Upper lobe of left lung (tissue), 6 donors: ENCODE data around the gene PSMA8. TPM values are rescaled to one million over a fixed set of nuclear protein-coding genes. Genes with fewer than 3 reads are reported as not detected.
A peak's percentile ranks its signal among the peaks of the same experiment; 100 is the strongest.

ENCODE experiments used
- ATAC-seq, 2 donors: fragments of 200-7000 bp; cut with Tn5 transposase; one replicate each; pipeline ENCODE4 v1.9.1; 2022; ENCODE audit warnings: mild to moderate bottlenecking in 2 of 2, moderate library complexity in 2 of 2; ENCODE audit not compliant: low FRiP score in 2 of 2
- DNase-seq, 2 donors: peaks; one replicate each; pipeline ENCODE4 v3.0.0-alpha.2; 2019 to 2020
- H3K27ac ChIP-seq, 4 donors: fragments of 200-600 bp; sonication (generic); one replicate each; pipeline ENCODE4 v1.5.1; 2016 to 2019
- H3K27me3 ChIP-seq, 4 donors: fragments of 200-600 bp; sonication (generic); one replicate each; pipeline ENCODE4 v1.5.1; 2017 to 2019
- H3K36me3 ChIP-seq, 4 donors: fragments of 200-600 bp; sonication (generic); one replicate each; pipeline ENCODE4 v1.5.1; 2016 to 2019
- H3K4me1 ChIP-seq, 4 donors: fragments of 200-600 bp; sonication (generic); one replicate each; pipeline ENCODE4 v1.5.1; 2018 to 2019
- H3K4me3 ChIP-seq, 4 donors: fragments of 200-600 bp; sonication (generic); one replicate each; pipeline ENCODE4 v1.5.1; 2017 to 2019; ENCODE audit warnings: mild to moderate bottlenecking in 2 of 4, moderate library complexity in 1 of 4
- H3K9me3 ChIP-seq, 4 donors: fragments of 200-600 bp; sonication (generic); one replicate each; pipeline ENCODE4 v1.5.1; 2018 to 2019
- CTCF ChIP-seq, 6 experiments: fragments of 450-650 bp in 4 of 6; fragments of 200-600 bp in 2 of 6; sonication (generic) in 2 of 6; IDR thresholded peaks; one replicate each; pipeline ENCODE4 v1.5.1; 2016 to 2019; ENCODE audit warnings: antibody characterized with exemption in 6 of 6
- EP300 ChIP-seq, 4 donors: sonication (generic); formaldehyde crosslinking; IDR thresholded peaks; one replicate each; pipeline ENCODE4 v1.5.1; 2017; ENCODE audit warnings: antibody characterized with exemption in 4 of 4, control low read depth in 2 of 4
- POLR2A ChIP-seq, 4 donors: fragments of 450-650 bp; IDR thresholded peaks; one replicate each; pipeline ENCODE4 v1.5.1; 2016 to 2017; ENCODE audit warnings: antibody characterized with exemption in 4 of 4, mild to moderate bottlenecking in 2 of 4
- POLR2AphosphoS5 ChIP-seq, 2 donors: sonication (generic); formaldehyde crosslinking; IDR thresholded peaks; one replicate each; pipeline ENCODE4 v1.5.1; 2017; ENCODE audit warnings: antibody characterized with exemption in 2 of 2
- WGBS, 2 donors: methylation state at CpG; one replicate each; pipeline ENCODE4 v1.1.5; 2017 to 2018; 5-methylcytosine and 5-hydroxymethylcytosine counted together
- total RNA-seq, 6 donors: library from RNA; depleted of rRNA in 4 of 6; stranded (reverse); fragments of >200 nt in 4 of 6; gene quantifications; one replicate each; pipeline versions ENCODE4 v1.1.0 to v1.2.1, GENCODE V29; 2016 to 2021
- donor health status: DM: no; HTN: no; CAD: no; lungs with moderate emphysema.
- donor health status: DM: no; HTN: yes; CAD: no; lungs with severe emphysema.

PSMA8 gene
- total RNA-seq, 6 donors from 2014 or later: 1.3 TPM; not detected in 5

GRCh38 chr18:26208977-26209376 is 75.3 kb downstream of the PSMA8 start:
- TF ChIP-seq CTCF (IDR thresholded peaks at IDR 0.05) (no peak), EP300 (IDR thresholded peaks at IDR 0.05) (no peak), POLR2A (IDR thresholded peaks at IDR 0.05) (no peak), POLR2AphosphoS5 (IDR thresholded peaks at IDR 0.05) (no peak)
- H3K27me3 ChIP-seq: no peaks in the 10 kb centered on the region
- H3K9me3 ChIP-seq: no peaks in the 10 kb centered on the region
- peak overlapping the region in 1 of 4 donors; percentile 43 for H3K27ac ChIP-seq
- no peaks in the 10 kb centered on the region for H3K4me1 ChIP-seq
- ATAC-seq: no peak
- H3K4me3 ChIP-seq: no peak overlapping the region
- no peaks in the 10 kb centered on the region for H3K36me3 ChIP-seq
- WGBS, 2 donors: 63 to 69% methylated on average over 2 of the region's 2 CpGs
- peak in 1 of 2 donors; percentile 69 for DNase-seq

DNA sequence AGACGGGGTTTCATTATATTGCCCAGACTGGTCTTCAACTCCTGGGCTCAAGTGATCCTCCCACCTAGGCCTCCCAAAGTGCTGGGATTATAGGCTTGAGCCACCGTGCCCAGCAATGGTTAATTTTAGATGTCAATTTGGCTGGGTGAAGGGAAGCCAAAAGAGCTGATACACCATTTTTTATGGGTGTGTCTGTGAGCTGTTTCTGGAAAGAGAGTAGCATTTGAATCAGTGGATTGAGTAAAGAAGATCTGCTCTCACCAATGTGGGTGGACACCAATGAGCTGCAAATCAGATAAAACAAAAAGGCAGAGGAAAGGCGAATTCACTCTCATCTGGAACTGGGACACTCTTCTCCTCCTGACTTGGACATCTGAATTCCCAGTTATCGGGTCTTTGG is 76.5 kb downstream of the PSMA8 start:
- Histone ChIP-seq H3K9me3 (no peaks in the 10 kb centered on the region), H3K36me3 (no peaks in the 10 kb centered on the region), H3K4me1 (no peaks in the 10 kb centered on the region), H3K27ac (no peak overlapping the region), H3K4me3 (no peak overlapping the region), H3K27me3 (no peaks in the 10 kb centered on the region)
- ATAC-seq (no peak), DNase-seq (no peak)
- WGBS, 2 donors: 82 to 93% methylated on average over 4 of the region's 4 CpGs
- TF ChIP-seq CTCF (IDR thresholded peaks at IDR 0.05) (no peak), POLR2A (IDR thresholded peaks at IDR 0.05) (no peak), EP300 (IDR thresholded peaks at IDR 0.05) (no peak), POLR2AphosphoS5 (IDR thresholded peaks at IDR 0.05) (no peak)

- Histone ChIP-seq H3K4me1 (no peaks in the 10 kb centered on the region), H3K36me3 (no peaks in the 10 kb centered on the region), H3K9me3 (no peaks in the 10 kb centered on the region), H3K4me3 (no peak overlapping the region), H3K27ac (no peak overlapping the region), H3K27me3 (no peaks in the 10 kb centered on the region)
- TF ChIP-seq EP300 (IDR thresholded peaks at IDR 0.05) (no peak), POLR2AphosphoS5 (IDR thresholded peaks at IDR 0.05) (no peak), POLR2A (IDR thresholded peaks at IDR 0.05) (no peak), CTCF (IDR thresholded peaks at IDR 0.05) (no peak)
- ATAC-seq (no peak), DNase-seq (no peak)
- whole genome bisulfite sequencing, 2 donors: 40 to 57% methylated on average over 7 of the region's 7 CpGs
These were observed 81.7 kb downstream of the PSMA8 start for GRCh38 chr18:26215247-26215970.

DNA sequence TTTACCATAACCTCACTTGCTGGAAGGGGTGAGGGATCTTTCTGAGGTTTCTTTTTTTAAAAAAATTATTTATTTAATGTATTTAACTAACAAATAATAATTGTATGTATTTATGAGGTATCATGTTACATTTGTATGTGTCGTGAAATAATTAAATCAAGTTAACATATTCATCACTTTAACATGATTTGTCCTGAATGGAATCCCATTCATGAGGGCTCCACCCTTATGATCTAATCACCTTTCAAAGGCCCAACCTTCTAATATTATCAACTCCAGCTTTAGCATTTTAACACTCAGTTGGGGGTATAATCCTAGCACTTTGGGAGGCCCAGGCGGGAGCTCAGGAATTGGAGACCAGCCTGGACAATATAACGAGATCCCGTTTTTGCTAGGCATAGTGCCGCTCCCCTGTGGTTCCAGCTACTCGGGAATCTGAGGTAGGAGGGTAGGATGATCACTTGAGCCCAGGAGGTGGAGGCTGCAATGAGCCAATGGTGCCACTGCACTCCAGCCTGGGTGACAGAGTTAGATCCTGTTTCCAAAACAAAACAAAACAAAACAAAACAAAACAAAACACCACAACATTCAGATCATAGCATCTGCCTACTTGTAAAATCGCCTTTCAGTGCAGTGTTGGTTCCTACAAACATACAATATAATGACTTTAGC is 91.5 kb downstream of the PSMA8 start:
- H3K27ac ChIP-seq: no peak overlapping the region
- peaks cover 9 to 25% (median 18%) of the 10 kb centered on the region in 4 donors for H3K4me1 ChIP-seq
- WGBS, 2 donors: 82 to 94% methylated on average over 7 of the region's 7 CpGs
- ATAC-seq: no peak
- no peak for DNase-seq
- H3K36me3 ChIP-seq: no peaks in the 10 kb centered on the region
- no peaks in the 10 kb centered on the region for H3K9me3 ChIP-seq
- no peak overlapping the region for H3K4me3 ChIP-seq
- no peaks in the 10 kb centered on the region for H3K27me3 ChIP-seq
- no peak for TF ChIP-seq EP300 (IDR thresholded peaks at IDR 0.05)
- no peak for TF ChIP-seq POLR2A (IDR thresholded peaks at IDR 0.05)
- no peak for TF ChIP-seq POLR2AphosphoS5 (IDR thresholded peaks at IDR 0.05)
- TF ChIP-seq CTCF (IDR thresholded peaks at IDR 0.05): no peak
